ENCODE results near the gene ORM1. TPM values are rescaled to one million over a fixed set of nuclear protein-coding genes. Genes with fewer than 3 reads are reported as not detected.

The ORM1 gene
- total RNA-seq, 2 donors from 2014 or later = not detected

DNA sequence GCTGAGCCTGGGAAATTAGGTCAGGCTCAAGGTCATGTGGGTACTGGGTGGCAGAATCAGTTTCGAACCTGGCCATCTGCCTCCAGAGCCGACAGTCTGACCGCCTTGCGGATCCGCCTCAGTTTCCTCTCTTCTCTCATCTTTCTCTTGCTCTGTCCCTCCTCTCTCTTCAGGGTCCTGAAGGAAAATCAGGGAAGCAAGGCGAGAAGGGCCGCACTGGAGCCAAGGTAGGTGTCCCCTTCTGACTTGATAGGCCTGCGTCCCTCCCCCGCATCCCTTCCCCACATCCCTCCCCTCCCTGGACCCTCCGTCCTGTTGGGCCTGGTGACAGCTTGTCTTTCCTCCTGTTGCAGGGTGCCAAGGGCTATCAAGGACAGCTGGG, 40.8 kb upstream of the ORM1 start:
- DNase-seq (ENCODE audit: low spot score) = no peak

DNA sequence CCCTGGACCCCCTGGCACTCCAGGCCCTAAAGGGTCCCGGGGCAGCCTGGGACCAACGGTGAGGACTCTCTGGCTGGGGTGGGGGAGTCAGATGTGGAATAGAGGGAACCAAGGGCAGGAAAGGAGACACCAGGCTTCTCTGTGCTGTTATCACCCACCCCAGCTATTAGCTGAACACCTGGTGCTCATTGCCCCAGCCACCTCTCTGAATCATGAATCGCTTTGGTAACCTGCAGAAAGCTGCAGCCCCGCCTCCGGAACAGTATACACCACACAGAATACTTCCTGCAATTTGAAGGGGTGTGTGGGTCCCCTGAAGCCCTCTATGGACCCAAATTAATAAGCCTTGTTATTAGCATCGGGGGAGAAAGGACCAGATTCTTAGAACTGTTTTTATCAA, 40.4 kb upstream of the ORM1 start:
- Histone ChIP-seq H3K9me3 (no peaks in the 10 kb centered on the region), H3K27ac (no peak overlapping the region), H3K4me1 (replicated peaks) (no peaks in the 10 kb centered on the region), H3K36me3 (no peaks in the 10 kb centered on the region), H3K27me3 (replicated peaks; ENCODE audit: insufficient read depth) (no peaks in the 10 kb centered on the region), H3K4me3 (no peak overlapping the region)
- TF ChIP-seq POLR2A (IDR thresholded peaks at IDR 0.05) (no peak), POLR2AphosphoS5 (IDR thresholded peaks at IDR 0.05) (no peak)
- TF ChIP-seq, protein P1, sequence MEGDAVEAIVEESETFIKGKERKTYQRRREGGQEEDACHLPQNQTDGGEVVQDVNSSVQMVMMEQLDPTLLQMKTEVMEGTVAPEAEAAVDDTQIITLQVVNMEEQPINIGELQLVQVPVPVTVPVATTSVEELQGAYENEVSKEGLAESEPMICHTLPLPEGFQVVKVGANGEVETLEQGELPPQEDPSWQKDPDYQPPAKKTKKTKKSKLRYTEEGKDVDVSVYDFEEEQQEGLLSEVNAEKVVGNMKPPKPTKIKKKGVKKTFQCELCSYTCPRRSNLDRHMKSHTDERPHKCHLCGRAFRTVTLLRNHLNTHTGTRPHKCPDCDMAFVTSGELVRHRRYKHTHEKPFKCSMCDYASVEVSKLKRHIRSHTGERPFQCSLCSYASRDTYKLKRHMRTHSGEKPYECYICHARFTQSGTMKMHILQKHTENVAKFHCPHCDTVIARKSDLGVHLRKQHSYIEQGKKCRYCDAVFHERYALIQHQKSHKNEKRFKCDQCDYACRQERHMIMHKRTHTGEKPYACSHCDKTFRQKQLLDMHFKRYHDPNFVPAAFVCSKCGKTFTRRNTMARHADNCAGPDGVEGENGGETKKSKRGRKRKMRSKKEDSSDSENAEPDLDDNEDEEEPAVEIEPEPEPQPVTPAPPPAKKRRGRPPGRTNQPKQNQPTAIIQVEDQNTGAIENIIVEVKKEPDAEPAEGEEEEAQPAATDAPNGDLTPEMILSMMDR (IDR thresholded peaks at IDR 0.05) = no peak
- WGBS = 92% methylated on average over 6 of the region's 6 CpGs
- intact Hi-C loops (cut with DNase I) = no loop called here
- DNase-seq (ENCODE audit: low spot score) = no peak

More for the DNA sequence above, 40.8 kb upstream of the ORM1 start:
- intact Hi-C loops (cut with DNase I) = no loop called here
- H3K9me3 ChIP-seq = no peaks in the 10 kb centered on the region
- H3K27ac ChIP-seq = no peak overlapping the region
- H3K27me3 ChIP-seq (replicated peaks; ENCODE audit: insufficient read depth) = no peaks in the 10 kb centered on the region
- H3K4me1 ChIP-seq (replicated peaks) = no peaks in the 10 kb centered on the region
- no peaks in the 10 kb centered on the region for H3K36me3 ChIP-seq
- TF ChIP-seq POLR2AphosphoS5 (IDR thresholded peaks at IDR 0.05) = no peak
- TF ChIP-seq POLR2A (IDR thresholded peaks at IDR 0.05) = no peak
- TF ChIP-seq, protein P1 (IDR thresholded peaks at IDR 0.05) = no peak
- WGBS = 91% methylated on average over 10 of the region's 10 CpGs
- no peak overlapping the region for H3K4me3 ChIP-seq

DNA sequence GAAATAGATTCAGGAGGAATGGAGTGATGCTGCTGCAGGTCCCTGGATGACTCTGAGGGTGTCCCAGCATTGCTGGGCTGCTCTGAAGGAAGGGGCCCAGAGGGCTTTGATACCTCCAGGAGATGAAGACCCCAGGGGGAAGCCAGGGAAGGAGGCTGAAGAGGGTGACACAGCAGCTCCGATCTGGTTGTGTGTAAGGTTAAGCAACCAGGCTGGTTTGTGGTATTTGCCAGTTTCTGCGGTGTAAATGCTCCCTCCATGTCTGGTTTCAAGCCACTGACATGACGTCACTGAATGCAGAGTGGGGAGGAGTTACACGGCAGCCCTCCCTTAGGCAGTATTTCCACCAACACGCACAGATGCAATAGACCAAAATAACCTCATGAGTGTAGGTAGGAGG, 40.0 kb upstream of the ORM1 start:
- H3K4me1 ChIP-seq (replicated peaks) = no peaks in the 10 kb centered on the region
- no peak overlapping the region for H3K4me3 ChIP-seq
- H3K9me3 ChIP-seq = no peaks in the 10 kb centered on the region
- WGBS = 54% methylated on average over 5 of the region's 5 CpGs
- no peak for TF ChIP-seq POLR2AphosphoS5 (IDR thresholded peaks at IDR 0.05)
- TF ChIP-seq, protein P1 (IDR thresholded peaks at IDR 0.05) = no peak
- no peak for TF ChIP-seq POLR2A (IDR thresholded peaks at IDR 0.05)
- H3K27ac ChIP-seq = no peak overlapping the region
- H3K27me3 ChIP-seq (replicated peaks; ENCODE audit: insufficient read depth) = no peaks in the 10 kb centered on the region
- no peak for DNase-seq (ENCODE audit: low spot score)
- intact Hi-C loops (cut with DNase I) = no loop called here
- H3K36me3 ChIP-seq = no peaks in the 10 kb centered on the region

DNA sequence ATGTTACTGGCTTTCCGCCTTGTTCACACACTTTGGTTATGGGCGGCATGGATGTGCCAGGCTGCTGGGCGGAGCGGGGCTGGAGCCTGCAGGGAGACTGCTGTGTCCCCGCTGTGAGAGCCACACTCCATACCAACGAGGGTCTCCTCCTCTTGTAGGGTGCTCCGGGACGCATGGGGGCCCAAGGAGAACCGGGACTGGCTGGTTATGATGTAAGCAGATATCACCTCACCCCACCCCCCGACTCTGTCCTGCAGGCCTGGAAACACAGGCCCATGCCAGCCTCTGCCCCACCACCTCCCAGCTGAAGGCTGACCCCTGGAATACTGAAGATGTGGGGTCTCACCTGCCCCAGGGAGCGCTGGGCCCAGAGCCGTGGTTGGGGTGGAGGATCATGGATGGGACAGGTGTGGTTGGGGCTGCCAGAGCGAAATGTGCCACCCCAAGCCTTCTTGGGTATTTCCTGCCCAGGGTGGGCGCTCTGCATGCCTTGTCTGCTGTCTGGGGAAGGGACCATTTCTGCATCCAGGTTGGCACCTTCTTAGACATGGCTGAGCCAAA, 39.3 kb upstream of the ORM1 start:
- Histone ChIP-seq H3K4me3 (no peak overlapping the region), H3K9me3 (no peaks in the 10 kb centered on the region), H3K27me3 (replicated peaks; ENCODE audit: insufficient read depth) (no peaks in the 10 kb centered on the region), H3K4me1 (replicated peaks) (no peaks in the 10 kb centered on the region), H3K27ac (no peak overlapping the region), H3K36me3 (no peaks in the 10 kb centered on the region)
- TF ChIP-seq POLR2AphosphoS5 (IDR thresholded peaks at IDR 0.05) (no peak), POLR2A (IDR thresholded peaks at IDR 0.05) (no peak)
- TF ChIP-seq, protein P1 (IDR thresholded peaks at IDR 0.05) = no peak
- WGBS = 90% methylated on average over 14 of the region's 14 CpGs
- intact Hi-C loops (cut with DNase I) = no loop called here
- DNase-seq (ENCODE audit: low spot score) = no peak

DNA sequence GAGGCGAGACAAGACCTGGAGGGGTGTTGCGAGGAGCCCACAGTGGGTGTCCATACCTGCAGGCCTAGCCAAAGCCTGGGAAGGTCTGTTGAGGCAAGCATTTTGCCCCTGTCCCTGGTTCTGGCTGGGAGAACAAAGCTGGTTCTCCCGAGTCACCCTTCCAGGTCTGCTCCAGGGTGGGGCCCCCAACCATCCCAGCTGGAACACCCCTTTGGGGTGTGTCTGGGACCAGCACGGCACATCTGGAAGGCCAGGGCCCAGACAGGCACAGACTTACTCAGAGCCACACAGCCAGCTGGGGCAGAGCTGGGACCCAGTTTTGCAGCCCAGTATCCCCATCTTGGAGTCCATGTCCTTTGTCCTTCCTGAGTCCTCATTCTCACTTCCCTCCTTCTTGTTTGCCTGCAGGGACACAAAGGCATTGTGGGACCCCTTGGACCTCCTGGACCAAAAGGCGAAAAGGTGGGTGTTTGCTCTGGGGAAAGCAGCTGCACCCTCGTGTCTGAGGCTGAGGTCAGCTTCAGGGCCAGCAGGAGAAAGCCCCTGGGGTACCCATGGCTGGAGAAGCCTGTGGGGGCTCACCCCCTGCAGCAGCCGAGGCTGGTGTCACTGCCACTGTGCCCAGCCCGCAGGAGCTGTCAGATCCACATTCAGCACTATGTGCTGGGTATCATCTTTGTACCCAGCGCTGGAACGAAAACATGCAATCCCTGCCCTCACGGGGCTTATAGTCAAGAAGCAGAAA, 38.4 kb upstream of the ORM1 start:
- TF ChIP-seq POLR2A (IDR thresholded peaks at IDR 0.05) = no peak
- no peak for TF ChIP-seq POLR2AphosphoS5 (IDR thresholded peaks at IDR 0.05)
- TF ChIP-seq, protein P1 (IDR thresholded peaks at IDR 0.05) = no peak
- H3K36me3 ChIP-seq = no peaks in the 10 kb centered on the region
- no peak overlapping the region for H3K4me3 ChIP-seq
- no peak for DNase-seq (ENCODE audit: low spot score)
- H3K9me3 ChIP-seq = no peaks in the 10 kb centered on the region
- H3K27ac ChIP-seq = no peak overlapping the region
- H3K27me3 ChIP-seq (replicated peaks; ENCODE audit: insufficient read depth) = no peaks in the 10 kb centered on the region
- WGBS = 91% methylated on average over 11 of the region's 11 CpGs
- H3K4me1 ChIP-seq (replicated peaks) = no peaks in the 10 kb centered on the region
- intact Hi-C loops (cut with DNase I) = no loop called here
